ENCODE results near the gene RGSL1. TPM values are rescaled to one million over a fixed set of nuclear protein-coding genes. Genes with fewer than 3 reads are reported as not detected.

RGSL1 gene
- total and polyA plus RNA-seq, 9 of the 15 experiments (the other 6 are each of a cell fraction or from before 2014, with no cell fraction given) = 0.03 TPM; not detected in 8

- no peak for TF ChIP-seq ILF3 (IDR thresholded peaks at IDR 0.05; ENCODE audit: borderline replicate concordance)
- peak; percentile 17; the same call in 1 of the 2 replicates for TF ChIP-seq EP300 (IDR thresholded peaks at IDR 0.05; ENCODE audit: low read length)
- no peak for TF ChIP-seq STAT5B (CRISPR knock-in tag; IDR thresholded peaks at IDR 0.05)
Measured at GRCh38 chr1:182595641-182596240, 145.8 kb downstream of the RGSL1 start (continued).

- FAIRE-seq = no peak
- intact Hi-C loops (cut with micrococcal nuclease) = no loop called here
- no peak for TF ChIP-seq PML (IDR thresholded peaks at IDR 0.05; ENCODE audit: low read length)
- TF ChIP-seq ARHGAP35 (IDR thresholded peaks at IDR 0.05; ENCODE audit: partially characterized antibody) = no peak
- TF ChIP-seq FOXK2 (conservative IDR thresholded peaks at IDR 0.05 in 1 of 2, IDR thresholded peaks at IDR 0.05 in 1 of 2; ENCODE audit: low read depth in 2 of 2) = no peak
- TF ChIP-seq MBD2 (IDR thresholded peaks at IDR 0.05; ENCODE audit: borderline replicate concordance, low read depth) = no peak
- no peak for TF ChIP-seq ZNF165 (CRISPR knock-in tag; IDR thresholded peaks at IDR 0.05; ENCODE audit: borderline replicate concordance)
- TF ChIP-seq ZNF239 (CRISPR knock-in tag; IDR thresholded peaks at IDR 0.05) = no peak
- TF ChIP-seq PURB (CRISPR knock-in tag; IDR thresholded peaks at IDR 0.05; ENCODE audit: low read depth) = no peak
- TF ChIP-seq SREBF2 (CRISPR knock-in tag; IDR thresholded peaks at IDR 0.05) = no peak
- no peak for TF ChIP-seq CC2D1A (IDR thresholded peaks at IDR 0.05)
Measured at GRCh38 chr1:182596934-182597333, 147.0 kb downstream of the RGSL1 start.

More at GRCh38 chr1:182596934-182597333, 147.0 kb downstream of the RGSL1 start:
- Histone ChIP-seq H3K9me1 (ENCODE audit: control insufficient read depth, insufficient read depth, low read length) (no peaks in the 10 kb centered on the region), H3K27me3 (ENCODE audit: control insufficient read depth in 2 of 2, insufficient read depth in 2 of 2, low read length in 2 of 2) (peaks cover 0 to 7% of the 10 kb centered on the region in 2 experiments; a peak in 1 of 5 replicates), H3K4me3 (no peak overlapping the region), H2AFZ (ENCODE audit: low read depth, low read length) (no peak overlapping the region), H4K20me1 (replicated peaks; ENCODE audit: control insufficient read depth, insufficient read depth, low read length) (no peaks in the 10 kb centered on the region), H3K9ac (ENCODE audit: insufficient read depth in 1 of 2, low read depth in 2 of 2, low read length in 2 of 2) (no peak overlapping the region), H3K27ac (ENCODE audit: extremely low read depth, low read depth, low read length) (no peak overlapping the region), H3K4me2 (ENCODE audit: insufficient read depth, low read length) (no peak overlapping the region), H3K79me2 (ENCODE audit: control insufficient read depth, insufficient read depth, low read length) (no peaks in the 10 kb centered on the region), H3K36me3 (ENCODE audit: control insufficient read depth, insufficient read depth, low read length) (no peaks in the 10 kb centered on the region), H3K9me3 (replicated peaks; ENCODE audit: control insufficient read depth, insufficient read depth, low read depth, low read length) (no peaks in the 10 kb centered on the region), H3K4me1 (replicated peaks in 1 of 2; ENCODE audit: control insufficient read depth in 2 of 2, insufficient read depth in 2 of 2, low read length in 2 of 2) (0 out of 5 replicates have a peak, but pooled peaks cover 0 to 3% of the 10 kb centered on the region in 2 experiments)
- WGBS (ENCODE audit: insufficient coverage, low coverage, missing lambda C conversion rate) = under 1% methylated on average over 6 of the region's 6 CpGs
- no TSS peak for BruUV-seq (replicated peaks)
- DNase-seq (ENCODE audit: extremely low read depth in 1 of 4, low spot score in 3 of 4) (no peak), ATAC-seq (no peak)
- POLR2A ChIA-PET = interaction anchor here (0.6 to 1.1 kb wide), 3 partner anchors 32 to 185 kb away, joined by 3 read pairs; no protein-coding TSS in a partner anchor
- CTCF ChIA-PET (ENCODE audit: low intra/inter-chr PET ratio) = interaction anchor here (0.8 to 2.5 kb wide), 2 partner anchors 188 to 190 kb away, joined by 3 to 13 read pairs; no protein-coding TSS in a partner anchor
- in situ Hi-C loops (cut with MboI) = loop anchor here (5.0 to 10.0 kb wide), 2 partner anchors 190 to 512 kb away; partner anchors contain the start of gene NPL
